GM08714 (cell line): ENCODE results near the gene ECT2.
"Not testable (repeated sequence)": the region's sequence is repeated elsewhere in the genome, so short reads cannot be mapped to it uniquely, and the experiment has no call there.

Experiments
- H3K4me3 ChIP-seq: fragments of 200-500 bp; sonication (Bioruptor generic); 2 replicates; pipeline ENCODE4 v1.5.1; 2014; ENCODE audit warnings: mild to moderate bottlenecking, low read length, inconsistent platforms
- ZNF274 ChIP-seq: IDR thresholded peaks from 2 replicates; pipeline ENCODE4 v1.6.1; 2012; ENCODE audit warnings: mild to moderate bottlenecking, low read depth, low read length

ECT2 gene

GRCh38 chr3:172847292-172847691, 96.8 kb downstream of the ECT2 start:
- no peak overlapping the region for H3K4me3 ChIP-seq
- no peak for TF ChIP-seq ZNF274

GRCh38 chr3:172848910-172849309, 98.4 kb downstream of the ECT2 start:
- TF ChIP-seq ZNF274 = no peak
- H3K4me3 ChIP-seq = no peak overlapping the region

GRCh38 chr3:172853005-172853404, 102.5 kb downstream of the ECT2 start:
- TF ChIP-seq ZNF274 = no peak
- no peak overlapping the region for H3K4me3 ChIP-seq

- TF ChIP-seq ZNF274 = no peak
- no peak overlapping the region for H3K4me3 ChIP-seq
These were observed 103.6 kb downstream of the ECT2 start for GRCh38 chr3:172853921-172854666.

- TF ChIP-seq ZNF274 = no peak
- no peak overlapping the region for H3K4me3 ChIP-seq
These were observed 104.5 kb downstream of the ECT2 start for GRCh38 chr3:172855037-172855436.

- TF ChIP-seq ZNF274 = no peak
These were observed 106.5 kb downstream of the ECT2 start for GRCh38 chr3:172856795-172857742.

GRCh38 chr3:172859041-172859440, 108.5 kb downstream of the ECT2 start:
- no peak overlapping the region for H3K4me3 ChIP-seq
- no peak for TF ChIP-seq ZNF274

More at GRCh38 chr3:172856795-172857742, 106.5 kb downstream of the ECT2 start:
- H3K4me3 ChIP-seq = no peak overlapping the region

GRCh38 chr3:172866726-172867350, 116.3 kb downstream of the ECT2 start:
- not testable (repeated sequence) for H3K4me3 ChIP-seq

- no peak for TF ChIP-seq ZNF274
- no peak overlapping the region for H3K4me3 ChIP-seq
These were observed 118.2 kb downstream of the ECT2 start for GRCh38 chr3:172868582-172869200.

GRCh38 chr3:172869368-172869771, 118.8 kb downstream of the ECT2 start:
- no peak overlapping the region for H3K4me3 ChIP-seq
- TF ChIP-seq ZNF274 = no peak

GRCh38 chr3:172869784-172870518, 119.4 kb downstream of the ECT2 start:
- no peak for TF ChIP-seq ZNF274
- no peak overlapping the region for H3K4me3 ChIP-seq
